SJCRH30 (cell line): ENCODE results near the gene FFAR1. TPM values are rescaled to one million over a fixed set of nuclear protein-coding genes. Genes with fewer than 3 reads are reported as not detected.
"Not testable (repeated sequence)": the region's sequence is repeated elsewhere in the genome, so short reads cannot be mapped to it uniquely, and the experiment has no call there.

Experiments
- DNase-seq, 2 experiments: peaks; one replicate each; pipeline ENCODE4 v3.0.0-alpha.2; 2015 to 2020
- H3K27ac ChIP-seq: fragments of 250-450 bp; sonication (Bioruptor Pico); 2 replicates; pipeline ENCODE4 v1.5.1; 2020; ENCODE audit warnings: mild to moderate bottlenecking, moderate library complexity
- H3K27me3 ChIP-seq: fragments of 250-450 bp; sonication (Bioruptor Pico); 2 replicates; pipeline ENCODE4 v1.5.1; 2020; ENCODE audit warnings: mild to moderate bottlenecking, moderate library complexity
- H3K36me3 ChIP-seq: fragments of 250-450 bp; sonication (Bioruptor Pico); 2 replicates; pipeline ENCODE4 v1.5.1; 2020; ENCODE audit warnings: mild to moderate bottlenecking, moderate library complexity
- H3K4me1 ChIP-seq: fragments of 250-450 bp; sonication (Bioruptor Pico); 2 replicates; pipeline ENCODE4 v1.5.1; 2020; ENCODE audit warnings: mild to moderate bottlenecking, moderate library complexity
- H3K4me3 ChIP-seq: fragments of 250-450 bp; sonication (Bioruptor Pico); 2 replicates; pipeline ENCODE4 v1.5.1; 2020; ENCODE audit warnings: mild to moderate bottlenecking, moderate library complexity
- H3K9me3 ChIP-seq: fragments of 250-450 bp; sonication (Bioruptor Pico); replicated peaks from 2 replicates; pipeline ENCODE4 v1.5.1; 2020; ENCODE audit warnings: mild to moderate bottlenecking, moderate library complexity
- total RNA-seq: library from RNA; depleted of rRNA; stranded (reverse); fragments of >200 nt; shearing (Covaris generic); gene quantifications from 2 replicates; pipeline ENCODE4 v1.2.3, GENCODE V29; 2014

FFAR1 gene
- total RNA-seq, 1 experiment from 2014 or later: not detected

DNA sequence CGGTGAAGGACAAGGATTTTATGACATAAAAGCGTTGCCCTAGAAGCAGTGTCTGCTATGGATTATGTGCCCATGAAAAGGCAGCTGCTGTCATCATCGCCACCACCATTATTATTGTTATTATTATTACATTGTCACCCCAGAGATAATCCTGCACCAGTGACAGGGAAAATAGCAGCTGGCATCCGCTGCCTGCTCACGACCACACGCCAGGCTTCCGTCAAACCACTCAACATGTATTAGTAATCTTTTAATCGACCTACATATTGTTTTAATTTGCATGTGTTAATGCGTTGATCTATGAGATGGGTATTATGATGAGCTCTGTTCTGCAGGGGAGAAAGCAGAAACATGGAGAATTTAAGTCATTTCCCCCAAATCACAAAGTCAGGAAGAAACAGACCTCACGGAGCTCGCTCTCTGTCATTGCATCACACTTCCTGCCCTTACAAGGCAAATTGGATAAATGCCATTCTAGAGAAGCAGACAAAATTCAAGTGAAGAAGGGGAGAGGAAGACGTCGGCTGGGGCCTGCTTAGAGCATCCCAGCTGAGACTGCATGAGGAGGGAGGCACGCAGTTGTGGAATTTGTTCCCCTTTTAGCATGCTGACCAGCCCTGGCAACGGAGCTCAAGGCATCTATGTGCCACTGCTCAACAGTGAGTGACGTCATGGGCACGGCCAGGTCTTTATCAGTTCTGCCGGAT lies 10.3 kb downstream of the FFAR1 start, which contains the start of gene FFAR3:
Gene FFAR3, plus strand, starts transcription at position 594 of the 707 bp plus-strand sequence. CDS start 431 bp downstream, outside the sequence.
- Histone ChIP-seq H3K27me3 (peaks cover 18% of the 10 kb centered on the region; the same call in 1 of the 2 replicates), H3K9me3 (no peaks in the 10 kb centered on the region), H3K36me3 (no peaks in the 10 kb centered on the region), H3K4me1 (no peaks in the 10 kb centered on the region), H3K27ac (no peak within 1 kb of the TSS), H3K4me3 (no peak within 1 kb of the TSS)
- no peak for DNase-seq

- not testable (repeated sequence) for H3K9me3 ChIP-seq, H3K27ac ChIP-seq, H3K4me3 ChIP-seq, DNase-seq, H3K36me3 ChIP-seq, H3K4me1 ChIP-seq
- H3K27me3 ChIP-seq: peaks cover 18% of the 10 kb centered on the region; the same call in 1 of the 2 replicates
Measured at GRCh38 chr19:35358834-35359233, 11.1 kb downstream of the FFAR1 start.

DNA sequence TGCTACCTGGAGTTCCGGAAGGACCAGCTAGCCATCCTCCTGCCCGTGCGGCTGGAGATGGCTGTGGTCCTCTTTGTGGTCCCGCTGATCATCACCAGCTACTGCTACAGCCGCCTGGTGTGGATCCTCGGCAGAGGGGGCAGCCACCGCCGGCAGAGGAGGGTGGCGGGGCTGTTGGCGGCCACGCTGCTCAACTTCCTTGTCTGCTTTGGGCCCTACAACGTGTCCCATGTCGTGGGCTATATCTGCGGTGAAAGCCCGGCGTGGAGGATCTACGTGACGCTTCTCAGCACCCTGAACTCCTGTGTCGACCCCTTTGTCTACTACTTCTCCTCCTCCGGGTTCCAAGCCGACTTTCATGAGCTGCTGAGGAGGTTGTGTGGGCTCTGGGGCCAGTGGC lies 11.7 kb downstream of the FFAR1 start:
- H3K27ac ChIP-seq, H3K9me3 ChIP-seq: not testable (repeated sequence)
- peaks cover 21% of the 10 kb centered on the region; the same call in 1 of the 2 replicates for H3K27me3 ChIP-seq

DNA sequence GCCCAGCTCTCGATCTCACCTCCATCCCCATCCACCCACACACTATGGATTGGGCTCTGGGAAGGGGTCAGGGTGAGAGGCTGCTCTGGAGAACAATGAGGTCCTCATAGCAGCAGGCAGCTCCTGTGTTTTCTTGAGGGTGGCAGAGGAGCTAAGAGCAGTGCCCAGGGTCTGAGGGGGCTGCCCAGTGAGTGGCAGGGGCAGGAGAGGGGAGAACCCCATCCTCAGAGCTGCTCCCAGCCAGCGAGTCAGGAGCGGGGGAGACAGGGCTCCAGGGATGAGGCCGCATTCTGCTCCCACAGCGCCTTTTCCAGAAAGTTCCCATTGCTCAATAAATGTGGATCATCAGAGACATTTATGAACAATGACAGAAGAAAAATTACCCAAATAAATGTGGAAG lies 12.4 kb downstream of the FFAR1 start:
- H3K4me3 ChIP-seq, DNase-seq, H3K27ac ChIP-seq, H3K36me3 ChIP-seq, H3K4me1 ChIP-seq, H3K9me3 ChIP-seq: not testable (repeated sequence)
- peaks cover 21% of the 10 kb centered on the region; the same call in 1 of the 2 replicates for H3K27me3 ChIP-seq

More for the DNA sequence above, 11.7 kb downstream of the FFAR1 start:
- not testable (repeated sequence) for DNase-seq, H3K4me1 ChIP-seq, H3K36me3 ChIP-seq, H3K4me3 ChIP-seq

DNA sequence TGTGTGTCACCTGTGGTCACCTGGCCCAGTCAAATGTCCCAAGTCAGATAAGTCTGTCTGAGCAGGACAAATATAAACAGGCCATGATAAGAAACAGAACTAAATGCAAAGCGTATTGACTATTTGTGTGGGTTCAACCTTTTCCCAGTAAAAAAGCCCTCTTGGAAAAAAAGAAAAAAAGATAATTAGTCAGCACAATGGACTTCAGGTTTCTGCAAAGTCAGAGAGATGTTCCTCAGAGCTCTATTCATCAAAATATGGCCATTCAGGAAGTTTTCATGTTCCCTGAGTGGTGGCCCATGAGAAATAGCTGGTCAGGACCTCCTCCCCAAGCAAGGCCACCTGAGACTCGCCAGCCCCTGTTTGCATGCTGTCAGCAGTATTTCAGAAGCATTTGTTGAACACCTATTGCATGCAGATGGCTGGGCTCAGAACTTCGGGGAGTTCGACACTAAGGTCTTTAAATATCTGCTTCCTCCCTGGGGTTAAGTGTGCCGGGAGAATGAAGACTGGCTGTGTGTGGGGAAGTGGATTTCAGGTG lies 13.2 kb downstream of the FFAR1 start:
- no peak for DNase-seq
- no peak overlapping the region for H3K4me3 ChIP-seq
- no peaks in the 10 kb centered on the region for H3K4me1 ChIP-seq
- H3K36me3 ChIP-seq: no peaks in the 10 kb centered on the region
- H3K27ac ChIP-seq: no peak overlapping the region
- H3K9me3 ChIP-seq: no peaks in the 10 kb centered on the region
- peaks cover 21% of the 10 kb centered on the region; the same call in 1 of the 2 replicates for H3K27me3 ChIP-seq

DNA sequence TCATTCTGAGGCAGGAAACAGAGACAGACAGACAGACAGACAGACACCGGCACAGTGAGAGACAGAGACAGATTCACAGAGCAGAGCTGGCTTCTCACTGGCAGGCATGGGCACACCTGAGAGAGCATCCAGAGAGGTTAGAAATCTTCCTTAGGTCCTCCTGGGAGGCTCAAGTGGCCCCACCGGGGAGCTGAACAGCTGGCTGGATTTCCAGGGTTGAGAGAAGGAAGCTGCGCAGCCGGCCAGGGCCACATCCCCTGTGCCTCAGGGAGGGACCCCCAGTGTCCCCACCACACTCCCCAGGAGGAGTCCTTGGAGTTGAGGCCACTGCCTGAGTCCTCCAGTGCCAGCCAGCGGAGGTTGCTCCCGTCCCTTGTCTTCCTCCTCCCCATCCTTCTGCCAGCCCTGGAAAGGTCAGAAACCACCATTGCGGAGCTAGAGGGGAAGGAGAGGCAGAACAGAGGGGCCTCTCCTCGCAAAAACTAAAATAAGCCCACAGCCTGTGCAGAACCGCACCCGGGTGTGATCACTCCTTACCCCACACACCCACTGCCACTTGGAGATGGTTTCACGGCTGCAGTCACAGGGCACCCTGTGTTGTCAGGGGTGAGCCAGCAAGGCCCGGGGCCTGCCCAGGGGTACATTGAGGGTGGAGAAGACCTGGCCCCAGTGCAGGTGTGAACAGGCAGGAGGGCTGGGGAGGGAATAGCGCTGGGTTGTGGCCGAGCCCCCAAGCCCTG lies 14.7 kb downstream of the FFAR1 start:
- Histone ChIP-seq H3K27me3 (peaks cover 20% of the 10 kb centered on the region; the same call in 1 of the 2 replicates), H3K36me3 (no peaks in the 10 kb centered on the region), H3K9me3 (no peaks in the 10 kb centered on the region), H3K4me1 (no peaks in the 10 kb centered on the region), H3K4me3 (no peak overlapping the region), H3K27ac (no peak overlapping the region)
- no peak for DNase-seq

GRCh38 chr19:35363001-35363590 lies 15.4 kb downstream of the FFAR1 start:
- Histone ChIP-seq H3K36me3 (no peaks in the 10 kb centered on the region), H3K9me3 (no peaks in the 10 kb centered on the region), H3K27ac (no peak overlapping the region), H3K4me3 (no peak overlapping the region), H3K4me1 (no peaks in the 10 kb centered on the region), H3K27me3 (peaks cover 13% of the 10 kb centered on the region; the same call in 1 of the 2 replicates)
- no peak for DNase-seq

DNA sequence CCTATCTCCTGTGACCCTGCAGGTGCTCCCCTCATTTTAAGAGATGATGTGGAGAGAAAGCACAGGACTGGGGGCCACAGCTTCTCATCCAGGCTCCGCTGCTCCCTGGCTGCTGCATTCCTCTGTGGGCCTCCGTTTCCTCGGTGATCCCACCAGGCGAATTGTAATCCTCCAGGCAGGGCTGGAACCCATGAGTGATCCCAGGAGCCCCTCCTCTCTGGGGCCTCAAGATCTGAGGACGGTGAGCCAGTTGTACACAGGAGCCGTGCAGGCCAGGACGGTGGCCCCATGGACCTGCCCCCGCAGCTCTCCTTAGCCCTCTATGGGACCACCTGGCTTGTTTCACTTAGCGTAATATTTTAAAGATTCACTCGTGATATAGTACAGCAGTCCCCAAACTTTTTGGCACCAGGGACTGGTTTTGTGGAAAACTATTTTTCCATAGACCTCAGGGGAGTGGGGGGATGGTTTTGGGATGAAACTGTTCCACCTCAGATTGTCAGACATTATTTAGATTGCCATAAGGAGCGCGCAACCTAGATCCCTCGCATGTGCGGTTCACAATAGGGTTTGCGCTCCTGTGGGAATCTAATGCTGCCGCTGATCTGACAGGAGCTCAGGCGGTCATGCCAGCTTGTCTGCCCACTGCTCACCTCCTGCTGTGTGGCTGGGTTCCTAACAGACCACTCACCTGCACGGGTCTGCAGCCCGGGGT lies 16.2 kb downstream of the FFAR1 start:
- Histone ChIP-seq H3K27ac (no peak overlapping the region), H3K36me3 (no peaks in the 10 kb centered on the region), H3K9me3 (no peaks in the 10 kb centered on the region), H3K4me1 (no peaks in the 10 kb centered on the region), H3K4me3 (no peak overlapping the region), H3K27me3 (peaks cover 13% of the 10 kb centered on the region; the same call in 1 of the 2 replicates)
- no peak for DNase-seq

DNA sequence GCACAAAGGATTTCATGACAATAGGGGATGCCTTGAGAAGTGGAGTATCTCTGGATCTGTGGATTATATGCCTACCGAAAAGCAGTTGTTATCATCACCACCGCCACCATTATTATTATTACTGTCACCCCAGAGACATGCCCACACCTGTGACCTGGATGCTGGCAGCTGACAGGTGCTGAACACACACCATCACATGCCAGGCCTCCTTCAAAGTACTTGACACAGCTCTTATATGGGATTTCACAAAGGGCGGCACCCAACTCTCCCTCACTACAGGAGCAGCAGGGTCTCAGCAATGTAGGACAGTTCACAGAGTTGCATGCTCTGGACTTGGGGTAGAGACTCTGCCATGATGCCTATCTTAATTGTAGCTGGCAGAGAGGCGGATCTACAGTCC lies 17.6 kb downstream of the FFAR1 start:
- Histone ChIP-seq H3K9me3 (no peaks in the 10 kb centered on the region), H3K4me3 (no peak overlapping the region), H3K36me3 (no peaks in the 10 kb centered on the region), H3K4me1 (no peaks in the 10 kb centered on the region), H3K27me3 (peaks cover 13% of the 10 kb centered on the region; the same call in 1 of the 2 replicates), H3K27ac (no peak overlapping the region)
- DNase-seq: no peak

DNA sequence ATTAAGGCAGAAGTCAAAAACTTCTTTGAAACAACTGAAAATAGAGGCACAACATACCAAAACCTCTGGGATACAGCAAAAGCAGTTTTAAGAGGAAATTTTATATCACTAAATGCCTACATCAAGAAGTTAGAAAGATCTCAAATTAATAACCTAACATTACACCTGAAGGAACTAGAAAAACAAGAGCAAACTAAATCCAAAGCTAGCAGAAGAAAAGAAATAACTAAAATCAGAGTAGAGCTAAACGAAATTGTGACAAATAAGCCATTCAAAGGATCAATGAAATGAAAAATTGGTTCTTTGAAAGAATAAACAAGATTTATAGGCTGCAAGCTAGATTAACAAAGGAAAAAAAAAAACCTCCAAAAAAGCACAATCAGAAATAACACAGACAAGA lies 20.7 kb downstream of the FFAR1 start:
- no peaks in the 10 kb centered on the region for H3K4me1 ChIP-seq
- H3K9me3 ChIP-seq: no peaks in the 10 kb centered on the region
- 0 out of 2 replicates have a peak, but pooled peaks cover 5% of the 10 kb centered on the region for H3K27me3 ChIP-seq
- H3K4me3 ChIP-seq: no peak overlapping the region
- no peak overlapping the region for H3K27ac ChIP-seq
- no peaks in the 10 kb centered on the region for H3K36me3 ChIP-seq
- no peak for DNase-seq

DNA sequence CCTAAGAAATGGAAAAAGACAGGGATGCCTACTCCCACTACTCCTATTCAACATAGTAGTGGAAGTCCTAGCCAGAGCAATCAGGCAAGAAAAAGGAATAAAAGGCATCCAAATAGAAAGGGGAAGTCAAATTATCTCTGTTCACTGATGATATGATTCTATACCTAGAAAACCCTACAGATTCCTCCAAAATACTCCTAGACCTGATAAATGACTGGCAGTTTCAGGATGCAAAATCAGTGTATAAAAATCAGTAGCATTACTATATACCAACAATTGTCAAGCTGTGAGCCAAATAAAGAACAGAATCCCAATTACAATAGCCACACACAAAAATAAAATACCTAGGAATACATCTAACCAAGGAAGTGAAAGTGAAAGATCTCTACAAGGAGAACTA lies 21.8 kb downstream of the FFAR1 start:
- H3K4me3 ChIP-seq: no peak overlapping the region
- H3K27ac ChIP-seq: no peak overlapping the region
- H3K36me3 ChIP-seq: no peaks in the 10 kb centered on the region
- H3K9me3 ChIP-seq: no peaks in the 10 kb centered on the region
- no peak for DNase-seq
- H3K4me1 ChIP-seq: no peaks in the 10 kb centered on the region
- 0 out of 2 replicates have a peak, but pooled peaks cover 3% of the 10 kb centered on the region for H3K27me3 ChIP-seq

GRCh38 chr19:35370722-35371121 lies 23.0 kb downstream of the FFAR1 start, which contains the start of gene GPR42:
Gene GPR42, plus strand, starts transcription at chr19:35371068. Its CDS starts 292 bp downstream, at chr19:35371360.
- Histone ChIP-seq H3K27me3 (0 out of 2 replicates have a peak, but pooled peaks cover 3% of the 10 kb centered on the region), H3K4me1 (no peaks in the 10 kb centered on the region), H3K36me3 (no peaks in the 10 kb centered on the region), H3K4me3 (no peak within 1 kb of the TSS), H3K9me3 (no peaks in the 10 kb centered on the region), H3K27ac (no peak within 1 kb of the TSS)
- DNase-seq: no peak

GRCh38 chr19:35373492-35373891 lies 25.8 kb downstream of the FFAR1 start:
- no peaks in the 10 kb centered on the region for H3K4me1 ChIP-seq
- no peaks in the 10 kb centered on the region for H3K36me3 ChIP-seq
- no peak overlapping the region for H3K27ac ChIP-seq
- H3K9me3 ChIP-seq: 0 out of 2 replicates have a peak, but pooled peaks cover 2% of the 10 kb centered on the region
- H3K27me3 ChIP-seq: no peaks in the 10 kb centered on the region
- no peak for DNase-seq
- H3K4me3 ChIP-seq: no peak overlapping the region

- not testable (repeated sequence) for H3K27ac ChIP-seq, H3K27me3 ChIP-seq, H3K4me1 ChIP-seq, H3K9me3 ChIP-seq, DNase-seq, H3K4me3 ChIP-seq, H3K36me3 ChIP-seq
Measured at GRCh38 chr19:35374031-35374430, 26.3 kb downstream of the FFAR1 start.
